GM19025 (cell line): ENCODE measurements around the gene COL9A3.

Experiments
- ATAC-seq: cut with Tn5 transposase; IDR thresholded peaks from one replicate; pipeline ENCODE4 v1.9.1; 2021; ENCODE audit warnings: mild to moderate bottlenecking, low read depth, moderate library complexity; ENCODE audit not compliant: unreplicated experiment

Gene COL9A3

DNA sequence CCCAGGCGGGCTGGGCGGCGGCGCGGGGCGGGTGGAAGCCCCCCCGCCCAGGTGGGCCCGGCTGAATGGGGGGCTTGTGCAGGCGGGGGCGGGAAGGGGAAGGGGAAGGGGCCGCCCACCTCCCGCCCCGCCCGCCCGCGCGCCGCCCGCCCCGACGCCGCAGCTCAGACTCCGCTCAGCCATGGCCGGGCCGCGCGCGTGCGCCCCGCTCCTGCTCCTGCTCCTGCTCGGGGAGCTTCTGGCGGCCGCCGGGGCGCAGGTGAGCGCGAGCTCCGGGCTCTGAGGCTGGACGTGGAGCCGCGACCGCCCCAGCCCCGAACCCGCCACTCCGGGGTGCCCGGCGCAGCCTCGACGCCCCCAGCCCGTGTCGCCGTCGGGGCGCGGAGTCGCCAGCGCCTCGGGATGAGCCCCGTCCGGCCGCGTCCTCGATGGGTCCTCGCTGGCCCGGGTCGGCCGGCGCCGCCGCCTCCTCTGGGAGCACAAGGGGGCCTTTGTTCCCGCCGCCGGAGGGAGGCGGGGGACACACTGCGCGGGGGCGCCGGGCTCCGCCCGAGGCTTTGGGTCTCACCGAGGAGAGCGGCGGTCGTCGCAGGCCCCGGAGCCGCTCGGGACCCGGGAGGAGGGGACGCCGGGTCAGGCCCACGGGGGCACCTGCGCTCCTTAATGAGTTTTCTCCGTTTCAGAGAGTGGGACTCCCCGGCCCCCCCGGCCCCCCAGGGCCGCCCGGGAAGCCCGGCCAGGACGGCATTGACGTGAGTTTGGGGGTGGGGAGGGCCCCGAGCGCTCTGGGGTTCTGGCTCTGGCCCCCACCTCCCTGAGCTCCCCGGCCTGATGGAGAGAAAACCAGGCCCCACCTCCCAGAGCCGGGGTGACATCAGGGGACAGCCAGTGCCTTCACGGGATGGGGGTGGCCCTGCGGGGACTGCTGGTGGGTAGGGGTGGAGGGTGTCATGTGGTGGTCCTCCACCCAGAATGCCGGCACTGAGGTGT, at the start of gene COL9A3:
Gene COL9A3, plus strand, starts transcription at position 167 of the 990 bp plus-strand sequence. Its CDS starts 15 bp downstream, at position 182.
- ATAC-seq = no peak

DNA sequence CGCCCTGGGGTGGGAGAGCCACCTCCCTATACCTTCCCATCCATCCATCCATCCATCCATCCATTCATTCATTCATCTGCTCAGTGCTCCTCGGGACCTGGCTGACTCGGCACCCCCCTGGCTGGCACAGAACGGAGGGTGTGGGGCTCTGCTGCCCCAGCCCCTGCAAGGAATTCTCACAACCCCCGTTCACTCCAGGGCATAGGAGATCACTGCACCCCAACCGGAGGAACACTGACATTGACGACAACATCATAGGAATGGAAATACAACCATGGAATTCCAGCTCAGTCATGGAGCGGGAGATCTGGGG, 48.7 kb upstream of the COL9A3 start:
- no peak for ATAC-seq

DNA sequence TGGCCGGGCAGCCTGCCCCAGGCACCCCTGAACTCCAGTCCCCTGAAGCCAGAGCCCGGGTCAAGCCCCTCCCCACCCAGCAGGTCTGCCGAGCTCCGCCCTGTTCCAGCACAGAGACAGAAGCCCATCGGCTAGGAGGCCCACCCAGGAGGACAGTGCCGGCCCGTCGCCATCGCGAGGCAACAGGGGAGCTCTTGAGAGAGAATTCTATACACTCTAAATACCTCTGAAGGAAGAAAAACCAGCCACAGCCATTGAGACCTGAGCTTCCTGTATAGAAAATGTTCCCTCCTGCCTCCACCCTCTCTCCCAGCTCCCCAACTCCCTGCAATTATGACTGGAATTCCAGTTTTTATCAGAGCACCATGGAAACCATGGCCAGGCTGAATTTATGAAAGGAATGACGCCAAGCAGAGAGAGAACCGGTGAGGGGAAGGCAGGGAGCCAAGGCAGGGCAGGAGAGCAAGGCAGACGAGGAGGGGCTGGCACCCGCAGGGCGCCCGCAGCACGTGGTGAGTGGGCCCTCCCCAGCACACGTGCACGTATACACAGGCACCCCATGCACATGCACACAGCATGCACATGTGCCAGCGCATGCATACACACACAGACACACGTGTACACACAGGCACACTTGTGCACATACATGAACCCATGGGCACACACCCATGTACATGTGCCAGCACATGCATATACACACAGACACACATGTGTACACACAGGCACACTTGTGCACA, 48.1 kb upstream of the COL9A3 start:
- ATAC-seq = no peak

DNA sequence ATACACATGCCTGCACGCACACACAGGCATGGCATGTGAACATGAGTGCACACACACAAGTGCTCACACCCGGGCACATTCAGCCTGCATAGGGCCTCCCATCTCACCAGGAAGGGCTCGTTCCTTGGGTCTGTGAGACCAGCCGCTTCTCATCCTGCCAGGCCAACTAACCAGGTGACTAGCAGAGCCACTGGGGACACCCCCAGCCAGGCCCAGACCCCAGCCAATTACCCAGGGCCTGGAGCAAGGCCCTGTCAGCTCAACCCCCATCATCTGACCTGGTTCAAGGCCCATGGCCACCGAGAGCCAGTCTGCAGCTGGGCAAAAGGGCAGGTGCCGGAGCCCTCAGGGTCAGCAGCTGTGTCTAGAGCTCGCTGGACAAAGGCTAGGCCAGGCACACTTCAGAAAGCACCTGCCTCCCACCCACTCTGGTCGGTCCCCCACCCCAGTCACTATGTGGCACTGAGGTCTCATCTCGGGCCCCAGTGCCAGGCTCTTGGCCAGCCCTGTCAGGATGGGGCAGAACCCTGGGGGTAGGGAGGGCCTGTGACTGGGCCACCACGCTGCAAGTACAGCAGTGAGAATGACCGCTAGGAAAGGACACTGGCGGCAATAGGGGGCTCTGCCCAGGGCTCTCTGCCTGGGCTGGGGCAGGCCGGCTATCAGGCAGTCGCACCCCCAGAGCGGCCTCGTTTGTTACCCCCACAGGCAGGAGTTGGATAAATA, 47.3 kb upstream of the COL9A3 start:
- no peak for ATAC-seq

- ATAC-seq = no peak
Observed at GRCh38 chr20:62770111-62770910, 46.5 kb upstream of the COL9A3 start.

- ATAC-seq = no peak
Observed at GRCh38 chr20:62770916-62771315, 45.9 kb upstream of the COL9A3 start.

GRCh38 chr20:62771396-62772102, 45.3 kb upstream of the COL9A3 start:
- ATAC-seq = no peak

GRCh38 chr20:62772103-62772611, 44.7 kb upstream of the COL9A3 start:
- ATAC-seq = no peak

DNA sequence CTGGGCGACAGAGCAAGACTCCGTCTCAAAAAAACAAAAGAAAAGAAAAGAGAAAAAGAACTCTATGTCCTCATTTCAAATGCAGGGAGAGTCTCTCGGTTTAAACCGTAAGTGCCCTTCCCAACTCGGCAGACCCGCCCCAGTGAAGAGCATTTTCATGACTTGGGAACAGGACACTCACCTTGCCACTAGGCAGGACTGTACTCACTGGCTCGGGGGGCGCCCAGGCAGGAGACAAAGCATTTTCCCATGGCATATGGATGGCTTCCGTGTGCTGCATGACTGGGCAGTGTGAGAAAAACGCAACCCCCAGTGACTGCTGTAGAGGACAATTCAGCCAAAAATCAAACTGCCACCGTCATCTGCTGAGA, 44.2 kb upstream of the COL9A3 start:
- ATAC-seq = no peak

- no peak for ATAC-seq
Observed at GRCh38 chr20:62772990-62773844, 43.6 kb upstream of the COL9A3 start.

DNA sequence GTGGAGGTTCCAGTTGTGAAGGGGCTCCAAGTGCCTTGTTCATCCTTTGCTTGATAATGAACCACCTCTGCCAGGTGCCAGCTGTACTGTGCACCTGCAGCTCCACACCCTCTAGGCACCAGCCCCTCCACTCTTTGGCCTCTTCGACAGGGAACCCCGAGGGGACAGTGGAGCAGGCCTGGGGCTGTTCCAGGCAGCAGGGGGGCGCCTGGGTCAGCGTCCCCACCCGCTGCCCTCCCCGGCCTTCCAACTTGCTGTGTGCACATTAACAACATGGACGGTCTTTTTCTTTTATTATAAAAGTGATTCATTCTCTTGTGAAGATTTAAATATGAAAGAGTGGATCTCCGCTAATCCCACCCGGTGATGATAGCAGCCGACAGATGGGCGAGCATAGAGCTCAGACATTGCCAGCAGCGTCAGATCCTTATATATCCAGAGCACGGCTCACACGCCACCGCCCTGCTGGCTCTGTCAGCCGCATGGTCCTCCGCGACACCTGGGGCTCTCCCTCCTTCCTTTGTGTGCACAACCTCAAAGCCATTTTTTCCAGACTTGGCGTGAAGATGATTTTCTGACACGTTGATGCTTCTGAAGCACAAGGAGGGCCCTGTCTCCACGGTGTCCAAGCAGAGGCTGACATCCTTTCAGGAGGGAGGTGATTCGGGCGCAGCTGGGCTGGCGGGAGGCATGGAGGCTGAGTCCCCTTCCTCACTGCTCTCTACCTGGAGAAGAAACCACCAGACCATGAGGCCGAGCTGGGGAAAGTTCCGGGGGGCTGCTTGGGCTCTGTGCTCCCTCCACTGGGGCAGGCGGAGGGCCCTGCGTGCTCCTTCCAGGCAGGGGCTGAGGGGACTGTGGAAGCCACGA, 42.8 kb upstream of the COL9A3 start:
- no peak for ATAC-seq

- ATAC-seq = no peak
Observed at GRCh38 chr20:62774762-62775161, 42.1 kb upstream of the COL9A3 start.

DNA sequence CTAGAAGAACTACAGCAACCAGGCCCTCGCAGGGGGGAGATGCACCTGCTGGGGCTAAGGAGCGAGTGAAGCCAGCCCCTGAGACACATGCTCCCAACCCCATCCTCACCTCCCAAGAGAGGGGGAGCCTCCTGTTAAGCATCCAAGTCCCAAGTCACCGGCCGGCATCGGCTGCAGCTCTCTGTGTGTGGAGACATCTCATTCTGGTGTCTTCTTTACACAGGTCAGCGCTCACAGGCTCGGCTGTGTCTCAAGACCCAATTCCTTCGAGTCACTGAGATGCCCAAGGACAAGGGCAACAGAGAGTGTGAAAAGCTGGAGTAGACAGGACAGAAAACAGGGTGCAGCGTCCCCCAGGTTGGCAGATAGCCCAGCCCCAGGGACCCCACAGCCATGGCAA, 41.6 kb upstream of the COL9A3 start:
- ATAC-seq = no peak

DNA sequence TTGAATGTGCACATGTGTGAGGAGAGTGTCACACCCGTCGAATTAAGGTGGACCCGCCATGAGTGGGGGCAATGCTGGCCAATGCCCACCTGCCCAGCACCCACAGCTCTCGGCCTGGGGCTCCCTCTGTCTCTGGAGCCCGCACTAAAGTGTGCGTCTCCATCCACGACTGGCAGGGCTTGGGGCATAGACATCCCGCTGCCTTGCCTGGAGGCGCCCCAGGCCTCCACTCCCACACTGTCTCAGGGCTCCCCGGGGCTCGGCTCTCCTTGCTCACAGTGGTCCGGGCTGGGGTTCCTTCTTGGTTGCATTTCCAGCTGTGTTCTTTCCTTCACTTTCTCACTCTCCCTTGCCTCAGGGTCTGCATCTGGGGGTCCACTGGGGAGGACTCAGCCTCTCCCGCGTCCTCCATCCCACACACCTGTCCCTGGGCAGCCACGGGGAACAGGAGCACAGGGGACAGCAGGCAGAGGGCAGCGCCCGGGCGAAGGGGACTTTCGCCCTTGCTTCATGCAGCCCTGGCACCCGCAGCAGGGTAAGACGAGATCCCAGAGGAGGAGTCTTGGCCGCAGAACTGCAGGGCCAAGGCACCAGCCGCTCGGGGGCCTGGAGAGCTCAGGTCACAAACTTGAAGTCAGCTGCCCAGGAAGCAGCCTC, 40.7 kb upstream of the COL9A3 start:
- no peak for ATAC-seq

GRCh38 chr20:62776692-62777527, 39.9 kb upstream of the COL9A3 start:
- ATAC-seq = no peak

DNA sequence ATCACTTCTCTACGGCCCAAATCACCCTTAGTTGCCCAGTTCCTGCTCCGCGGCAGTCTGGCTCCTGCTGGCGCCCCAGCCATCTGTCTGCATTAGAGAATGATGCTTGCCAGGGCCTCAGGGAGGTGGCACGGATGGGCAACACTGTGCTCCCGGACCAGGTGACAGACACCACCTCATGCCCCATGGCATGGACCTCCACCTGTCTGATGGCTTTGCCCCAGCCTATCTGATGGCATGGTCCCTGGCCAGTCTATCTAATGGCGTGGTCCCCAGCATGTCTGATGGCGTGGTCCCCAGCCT, 39.4 kb upstream of the COL9A3 start:
- ATAC-seq = no peak
